HEK293 (cell line): ENCODE data around the gene TMEM212.

ENCODE experiments used
- CTCF ChIA-PET: fragments of 350-600 bp; formaldehyde crosslinking; extraction: SDS; loops from one replicate; lab custom pipeline; 2021; ENCODE audit warnings: antibody characterized with exemption; lab: Yijun Ruan, JAX
- POLR2A ChIA-PET: fragments of 300-600 bp; formaldehyde crosslinking; extraction: SDS; loops from one replicate; lab custom pipeline; 2020; ENCODE audit warnings: antibody characterized with exemption, inconsistent platforms; lab: Yijun Ruan, JAX
- H3K27ac ChIP-seq: fragments of 200-500 bp; sonication (Bioruptor generic); 2 replicates; pipeline ENCODE4 v1.5.1; 2014; ENCODE audit warnings: low read depth, low read length, control low read depth, inconsistent platforms; ENCODE audit errors: extremely low read depth
- H3K36me3 ChIP-seq, 2 experiments: fragments of 200-500 bp in 1 of 2; sonication (Bioruptor generic) in 1 of 2; 1 replicate in 1 of 2; 2 replicates in 1 of 2; pipeline ENCODE4 v1.5.1; 2014 to 2017; ENCODE audit warnings: inconsistent platforms in 2 of 2, low read length in 2 of 2; ENCODE audit not compliant: control insufficient read depth in 2 of 2, insufficient read depth in 1 of 2
- H3K4me1 ChIP-seq: fragments of 200-500 bp; sonication (Bioruptor generic); 2 replicates; pipeline ENCODE4 v1.5.1; 2014; ENCODE audit warnings: mild to moderate bottlenecking, low read length, inconsistent platforms; ENCODE audit not compliant: control insufficient read depth, insufficient read depth
- H3K4me3 ChIP-seq: 2 replicates; pipeline ENCODE4 v1.5.1; 2011; ENCODE audit warnings: low read depth, mild to moderate bottlenecking, control low read depth, low read length, moderate library complexity
- H3K9me3 ChIP-seq: fragments of 200-500 bp; sonication (Bioruptor generic); 2 replicates; pipeline ENCODE4 v1.5.1; 2014; ENCODE audit warnings: low read depth, low read length, inconsistent platforms; ENCODE audit not compliant: control insufficient read depth, insufficient read depth
- SALL2 ChIP-seq: fragments of 450-650 bp; formaldehyde crosslinking; IDR thresholded peaks from 2 replicates; pipeline ENCODE4 v1.5.0; 2017; ENCODE audit warnings: missing biosample characterization, mild to moderate bottlenecking, missing genetic modification characterization, borderline replicate concordance
- ZNF585B ChIP-seq: fragments of 450-650 bp; formaldehyde crosslinking; IDR thresholded peaks from 2 replicates; pipeline ENCODE4 v1.5.1; 2016; ENCODE audit warnings: missing biosample characterization, missing genetic modification characterization
- ZNF670 ChIP-seq: fragments of 450-650 bp; formaldehyde crosslinking; IDR thresholded peaks from 2 replicates; pipeline ENCODE4 v1.5.1; 2016; ENCODE audit warnings: missing biosample characterization, missing genetic modification characterization, low read depth
- ZNF692 ChIP-seq: fragments of 450-650 bp; formaldehyde crosslinking; IDR thresholded peaks from 2 replicates; pipeline ENCODE4 v1.5.1; 2016; ENCODE audit warnings: missing biosample characterization, missing genetic modification characterization

TMEM212 gene

DNA sequence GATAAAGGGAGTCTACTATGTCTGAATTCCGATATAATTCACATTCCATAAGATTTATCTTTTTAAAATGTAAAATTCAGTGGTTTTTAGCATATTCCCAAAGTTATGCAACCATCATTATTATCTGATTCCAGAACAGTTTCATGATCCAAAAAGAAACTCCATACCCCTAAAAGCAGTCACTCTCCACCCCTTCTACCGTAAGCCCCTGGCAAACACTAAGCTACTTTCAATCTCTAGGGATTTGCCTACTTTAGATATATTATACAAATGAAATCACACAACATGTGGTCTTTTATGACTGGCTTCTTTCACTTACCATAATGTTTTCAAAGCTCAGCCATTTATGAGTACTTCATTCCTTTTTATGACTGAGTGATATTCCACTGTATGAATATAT, 65.6 kb downstream of the TMEM212 start:
- Histone ChIP-seq H3K36me3 (no peaks in the 10 kb centered on the region), H3K9me3 (no peaks in the 10 kb centered on the region), H3K4me1 (no peaks in the 10 kb centered on the region), H3K4me3 (no peak overlapping the region), H3K27ac (no peak overlapping the region)
- TF ChIP-seq ZNF585B (tag by site-specific recombination) (no peak), SALL2 (tag by site-specific recombination) (no peak), ZNF692 (tag by site-specific recombination) (no peak), ZNF670 (no peak)
- ChIA-PET POLR2A (no interaction called here), CTCF (no interaction called here)
